ENCODE data around the gene GATD1. TPM values are rescaled to one million over a fixed set of nuclear protein-coding genes. Genes with fewer than 3 reads are reported as not detected.
"Not testable (repeated sequence)": the region's sequence is repeated elsewhere in the genome, so short reads cannot be mapped to it uniquely, and the experiment has no call there.

GATD1 gene
- total RNA-seq, 1 experiment from 2014 or later = 27.5 TPM

GRCh38 chr11:747158-748006 lies 29.9 kb downstream of the GATD1 start, which contains the start of gene TALDO1:
Gene TALDO1, plus strand, starts transcription at chr11:747464. Its CDS starts 18 bp downstream, at chr11:747482.
- in situ Hi-C loops (cut with HindIII; ENCODE audit: low pct_unique_long_range_greater_than_20kb, low sequenced_read_pairs) = no loop called here
- DNase-seq (ENCODE audit: low read depth) = peak; percentile 87

- in situ Hi-C loops (cut with HindIII; ENCODE audit: low pct_unique_long_range_greater_than_20kb, low sequenced_read_pairs) = no loop called here
- peak; percentile 58 for DNase-seq (ENCODE audit: low read depth)
These were observed 30.8 kb downstream of the GATD1 start for GRCh38 chr11:746289-747157.

GRCh38 chr11:745428-745827 lies 31.9 kb downstream of the GATD1 start:
- in situ Hi-C loops (cut with HindIII; ENCODE audit: low pct_unique_long_range_greater_than_20kb, low sequenced_read_pairs) = no loop called here
- no peak for DNase-seq (ENCODE audit: low read depth)

GRCh38 chr11:742571-743201 lies 34.6 kb downstream of the GATD1 start:
- DNase-seq (ENCODE audit: low read depth) = no peak
- in situ Hi-C loops (cut with HindIII; ENCODE audit: low pct_unique_long_range_greater_than_20kb, low sequenced_read_pairs) = no loop called here

GRCh38 chr11:742156-742546 lies 35.1 kb downstream of the GATD1 start:
- in situ Hi-C loops (cut with HindIII; ENCODE audit: low pct_unique_long_range_greater_than_20kb, low sequenced_read_pairs) = no loop called here
- DNase-seq (ENCODE audit: low read depth) = no peak

GRCh38 chr11:737899-738298 lies 39.4 kb downstream of the GATD1 start:
- in situ Hi-C loops (cut with HindIII; ENCODE audit: low pct_unique_long_range_greater_than_20kb, low sequenced_read_pairs) = not testable (repeated sequence)

GRCh38 chr11:737366-737765 lies 39.9 kb downstream of the GATD1 start:
- in situ Hi-C loops (cut with HindIII; ENCODE audit: low pct_unique_long_range_greater_than_20kb, low sequenced_read_pairs) = no loop called here
- DNase-seq (ENCODE audit: low read depth) = no peak

More at GRCh38 chr11:737899-738298, 39.4 kb downstream of the GATD1 start:
- not testable (repeated sequence) for DNase-seq (ENCODE audit: low read depth)

GRCh38 chr11:734541-734940 lies 42.7 kb downstream of the GATD1 start:
- DNase-seq (ENCODE audit: low read depth); in situ Hi-C loops (cut with HindIII; ENCODE audit: low pct_unique_long_range_greater_than_20kb, low sequenced_read_pairs): not testable (repeated sequence)

- in situ Hi-C loops (cut with HindIII; ENCODE audit: low pct_unique_long_range_greater_than_20kb, low sequenced_read_pairs) = no loop called here
- DNase-seq (ENCODE audit: low read depth) = no peak
These were observed 44.2 kb downstream of the GATD1 start for GRCh38 chr11:733072-733471.

GRCh38 chr11:729492-730074 lies 47.7 kb downstream of the GATD1 start:
- DNase-seq (ENCODE audit: low read depth) = no peak
- in situ Hi-C loops (cut with HindIII; ENCODE audit: low pct_unique_long_range_greater_than_20kb, low sequenced_read_pairs) = no loop called here

- in situ Hi-C loops (cut with HindIII; ENCODE audit: low pct_unique_long_range_greater_than_20kb, low sequenced_read_pairs) = no loop called here
- DNase-seq (ENCODE audit: low read depth) = no peak
These were observed 48.3 kb downstream of the GATD1 start for GRCh38 chr11:728901-729491.

- peak; percentile 93 for DNase-seq (ENCODE audit: low read depth)
- in situ Hi-C loops (cut with HindIII; ENCODE audit: low pct_unique_long_range_greater_than_20kb, low sequenced_read_pairs) = no loop called here
These were observed 49.2 kb downstream of the GATD1 start for GRCh38 chr11:727859-728748.

- in situ Hi-C loops (cut with HindIII; ENCODE audit: low pct_unique_long_range_greater_than_20kb, low sequenced_read_pairs) = no loop called here
- no peak for DNase-seq (ENCODE audit: low read depth)
These were observed 50.0 kb downstream of the GATD1 start for GRCh38 chr11:727281-727701.

GRCh38 chr11:726278-727220 lies 50.7 kb downstream of the GATD1 start:
- in situ Hi-C loops (cut with HindIII; ENCODE audit: low pct_unique_long_range_greater_than_20kb, low sequenced_read_pairs) = no loop called here
- DNase-seq (ENCODE audit: low read depth) = no peak

GRCh38 chr11:725624-726202 lies 51.6 kb downstream of the GATD1 start:
- no peak for DNase-seq (ENCODE audit: low read depth)
- in situ Hi-C loops (cut with HindIII; ENCODE audit: low pct_unique_long_range_greater_than_20kb, low sequenced_read_pairs) = no loop called here

All from Caki2 (cell line).